Tibial nerve (tissue), 4 donors: ENCODE results near the gene MOB1B. TPM values are rescaled to one million over a fixed set of nuclear protein-coding genes. Genes with fewer than 3 reads are reported as not detected.

Experiments
- total RNA-seq, 4 donors: library from RNA; depleted of rRNA; stranded (reverse); fragments of >200 nt; gene quantifications; one replicate each; pipeline ENCODE4 v1.1.0, GENCODE V29; 2016

Gene MOB1B
- total RNA-seq, 4 donors from 2014 or later, result 12.7 to 23.8 (median 18.2) TPM

Other genes starting within 250 kb of the MOB1B start
- 10 to 100 TPM in 1 of 4 donors, 1 to 10 TPM in 3; 3.1 to 17.4 (median 4.8) TPM for gene JCHAIN, start 235.9 kb upstream of the MOB1B start, total RNA-seq
- gene UTP3, start 213.8 kb upstream of the MOB1B start, total RNA-seq, result 10 to 100 TPM; 14.3 to 19.4 (median 17.0) TPM
- 100 to 1,000 TPM in 1 of 4 donors, 10 to 100 TPM in 3; 84.5 to 124 (median 88.8) TPM for gene RUFY3, start 180.4 kb upstream of the MOB1B start, total RNA-seq
- 10 to 100 TPM; 33.3 to 45.9 (median 40.6) TPM for gene GRSF1, start 62.5 kb upstream of the MOB1B start, total RNA-seq
- gene DCK, start 91.3 kb downstream of the MOB1B start, total RNA-seq, result 10 to 100 TPM; 16.3 to 19.0 (median 18.3) TPM